Adrenal gland (tissue), 5 donors: ENCODE measurements around the gene SCFD2.

Experiments
- POLR2A ChIP-seq, 2 donors: fragments of 450-650 bp; IDR thresholded peaks; one replicate each; pipeline ENCODE4 v1.6.1; 2017; ENCODE audit warnings: antibody characterized with exemption in 2 of 2, mild to moderate bottlenecking in 2 of 2, moderate library complexity in 1 of 2
- TF ChIP-seq, protein P1 (sequence below), 6 experiments: fragments of 450-650 bp in 4 of 6; fragments of 200-600 bp in 2 of 6; sonication (generic) in 1 of 6; IDR thresholded peaks; 1 replicate in 5 of 6; 2 replicates in 1 of 6; pipeline versions ENCODE4 v1.5.1 to v1.8.0; 2016 to 2021; ENCODE audit warnings: antibody characterized with exemption in 6 of 6, mild to moderate bottlenecking in 2 of 6, moderate library complexity in 1 of 6
- donor health status: DM: no; HTN: no; CAD: no.

- TF ChIP-seq POLR2A (IDR thresholded peaks at IDR 0.05): no peak
- TF ChIP-seq, protein P1, sequence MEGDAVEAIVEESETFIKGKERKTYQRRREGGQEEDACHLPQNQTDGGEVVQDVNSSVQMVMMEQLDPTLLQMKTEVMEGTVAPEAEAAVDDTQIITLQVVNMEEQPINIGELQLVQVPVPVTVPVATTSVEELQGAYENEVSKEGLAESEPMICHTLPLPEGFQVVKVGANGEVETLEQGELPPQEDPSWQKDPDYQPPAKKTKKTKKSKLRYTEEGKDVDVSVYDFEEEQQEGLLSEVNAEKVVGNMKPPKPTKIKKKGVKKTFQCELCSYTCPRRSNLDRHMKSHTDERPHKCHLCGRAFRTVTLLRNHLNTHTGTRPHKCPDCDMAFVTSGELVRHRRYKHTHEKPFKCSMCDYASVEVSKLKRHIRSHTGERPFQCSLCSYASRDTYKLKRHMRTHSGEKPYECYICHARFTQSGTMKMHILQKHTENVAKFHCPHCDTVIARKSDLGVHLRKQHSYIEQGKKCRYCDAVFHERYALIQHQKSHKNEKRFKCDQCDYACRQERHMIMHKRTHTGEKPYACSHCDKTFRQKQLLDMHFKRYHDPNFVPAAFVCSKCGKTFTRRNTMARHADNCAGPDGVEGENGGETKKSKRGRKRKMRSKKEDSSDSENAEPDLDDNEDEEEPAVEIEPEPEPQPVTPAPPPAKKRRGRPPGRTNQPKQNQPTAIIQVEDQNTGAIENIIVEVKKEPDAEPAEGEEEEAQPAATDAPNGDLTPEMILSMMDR (IDR thresholded peaks at IDR 0.05): no peak
Observed at GRCh38 chr4:52889778-52890520, 475.9 kb downstream of the SCFD2 start.
